Upper lobe of left lung (tissue), 4 donors: ENCODE results near the gene NNAT.

Experiments used
- CTCF ChIP-seq, 6 experiments: fragments of 450-650 bp in 4 of 6; fragments of 200-600 bp in 2 of 6; sonication (generic) in 2 of 6; IDR thresholded peaks; one replicate each; pipeline ENCODE4 v1.5.1; 2016 to 2019; ENCODE audit warnings: antibody characterized with exemption in 6 of 6
- POLR2A ChIP-seq, 4 donors: fragments of 450-650 bp; IDR thresholded peaks; one replicate each; pipeline ENCODE4 v1.5.1; 2016 to 2017; ENCODE audit warnings: antibody characterized with exemption in 4 of 4, mild to moderate bottlenecking in 2 of 4
- POLR2AphosphoS5 ChIP-seq, 2 donors: sonication (generic); formaldehyde crosslinking; IDR thresholded peaks; one replicate each; pipeline ENCODE4 v1.5.1; 2017; ENCODE audit warnings: antibody characterized with exemption in 2 of 2

DNA sequence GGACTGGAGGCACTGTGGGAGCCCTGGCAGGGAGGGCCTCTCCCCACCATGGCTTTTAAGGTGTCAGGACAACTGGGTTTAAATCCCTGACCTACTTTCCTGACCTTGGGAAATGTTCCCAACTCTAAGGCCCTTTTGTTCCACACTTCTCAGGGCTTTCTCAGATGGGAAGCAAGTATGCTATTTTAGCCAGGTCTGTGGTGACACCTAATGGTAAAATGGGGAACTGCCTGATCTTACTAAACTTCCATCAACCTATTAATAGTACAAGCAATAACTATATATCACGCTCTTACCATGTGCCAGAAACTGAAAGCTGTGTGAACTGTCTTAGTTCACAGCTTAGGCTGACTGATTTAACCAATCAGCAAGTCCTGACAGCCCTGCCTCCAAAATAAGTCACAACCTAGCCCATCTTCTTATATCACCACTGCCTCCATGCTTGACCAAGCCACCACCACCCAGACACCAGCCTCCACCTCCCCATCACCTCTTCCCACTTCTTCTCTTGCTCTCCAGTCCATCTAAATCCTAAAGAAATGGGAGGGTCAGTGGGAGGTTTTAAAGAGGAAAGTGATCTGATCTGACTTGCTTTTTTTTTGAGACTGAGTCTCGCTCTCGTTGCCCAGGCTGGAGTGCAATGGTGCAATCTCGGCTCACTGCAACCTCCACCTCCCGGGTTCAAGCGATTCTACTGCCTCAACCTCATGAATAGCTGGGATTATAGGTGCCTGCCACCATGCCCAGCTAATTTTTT, 13.5 kb downstream of the NNAT start:
- TF ChIP-seq CTCF (IDR thresholded peaks at IDR 0.05) (peak; percentile 77 to 94 (median 86)), POLR2AphosphoS5 (IDR thresholded peaks at IDR 0.05) (no peak), POLR2A (IDR thresholded peaks at IDR 0.05) (no peak)
